Suprapubic skin (tissue), 4 donors: ENCODE measurements around the gene DMWD. TPM values are rescaled to one million over a fixed set of nuclear protein-coding genes. Genes with fewer than 3 reads are reported as not detected.

ENCODE experiments used
- DNase-seq, 2 donors: peaks; one replicate each; pipeline ENCODE4 v3.0.0-alpha.2; 2019; ENCODE audit warnings: low spot score in 2 of 2
- H3K27ac ChIP-seq: fragments of 200-600 bp; sonication (generic); one replicate; pipeline ENCODE4 v1.5.1; 2019
- H3K27me3 ChIP-seq: fragments of 200-600 bp; sonication (generic); one replicate; pipeline ENCODE4 v1.5.1; 2019
- H3K36me3 ChIP-seq: fragments of 200-600 bp; sonication (generic); one replicate; pipeline ENCODE4 v1.5.1; 2019
- H3K4me1 ChIP-seq: fragments of 200-600 bp; sonication (generic); one replicate; pipeline ENCODE4 v1.5.1; 2019
- H3K4me3 ChIP-seq: fragments of 200-600 bp; sonication (generic); one replicate; pipeline ENCODE4 v1.5.1; 2019; ENCODE audit warnings: mild to moderate bottlenecking
- H3K9me3 ChIP-seq: fragments of 200-600 bp; sonication (generic); one replicate; pipeline ENCODE4 v1.5.1; 2019
- CTCF ChIP-seq, 2 donors: fragments of 200-600 bp in 1 of 2; fragments of 450-650 bp in 1 of 2; sonication (generic) in 1 of 2; IDR thresholded peaks; one replicate each; pipeline ENCODE4 v1.5.1; 2016 to 2019; ENCODE audit warnings: antibody characterized with exemption in 2 of 2, mild to moderate bottlenecking in 1 of 2, moderate library complexity in 1 of 2
- EP300 ChIP-seq: sonication (generic); formaldehyde crosslinking; IDR thresholded peaks from one replicate; pipeline ENCODE4 v1.6.1; 2017; ENCODE audit warnings: antibody characterized with exemption
- POLR2A ChIP-seq, 2 donors: fragments of 450-650 bp; IDR thresholded peaks; one replicate each; pipeline ENCODE4 v1.6.1; 2017; ENCODE audit warnings: antibody characterized with exemption in 2 of 2, mild to moderate bottlenecking in 2 of 2, moderate library complexity in 2 of 2
- POLR2AphosphoS5 ChIP-seq, 3 donors: sonication (generic); formaldehyde crosslinking; IDR thresholded peaks; one replicate each; pipeline ENCODE4 v1.6.1; 2017; ENCODE audit warnings: antibody characterized with exemption in 3 of 3
- WGBS: methylation state at CpG from one replicate; pipeline ENCODE4 v1.1.5; 2018; 5-methylcytosine and 5-hydroxymethylcytosine counted together
- total RNA-seq, 4 donors: library from RNA; depleted of rRNA; stranded (reverse); fragments of >200 nt; gene quantifications; one replicate each; pipeline ENCODE4 v1.1.0, GENCODE V29; 2016

Gene DMWD
- total RNA-seq, 4 donors from 2014 or later = 22.7 to 40.6 (median 32.0) TPM

- Histone ChIP-seq H3K27me3 (no peaks in the 10 kb centered on the region), H3K4me1 (peaks cover 49% of the 10 kb centered on the region), H3K9me3 (no peaks in the 10 kb centered on the region), H3K4me3 (no peak overlapping the region), H3K27ac (no peak overlapping the region), H3K36me3 (peaks cover 44% of the 10 kb centered on the region)
- TF ChIP-seq EP300 (no peak), POLR2A (IDR thresholded peaks at IDR 0.05) (no peak), POLR2AphosphoS5 (IDR thresholded peaks at IDR 0.05) (no peak), CTCF (IDR thresholded peaks at IDR 0.05) (no peak)
- WGBS = 80% methylated on average over 29 of the region's 57 CpGs
- DNase-seq = no peak
These were observed 6.7 kb downstream of the DMWD start for GRCh38 chr19:45785781-45786532.

- no peak overlapping the region for H3K4me3 ChIP-seq
- TF ChIP-seq EP300 = no peak
- 68% methylated on average over 5 of the region's 5 CpGs for WGBS
- H3K4me1 ChIP-seq = peaks cover 51% of the 10 kb centered on the region
- peaks cover 44% of the 10 kb centered on the region for H3K36me3 ChIP-seq
- no peak for DNase-seq
- H3K27me3 ChIP-seq = no peaks in the 10 kb centered on the region
- peak overlapping the region; percentile 84 for H3K27ac ChIP-seq
- no peaks in the 10 kb centered on the region for H3K9me3 ChIP-seq
These were observed 7.5 kb downstream of the DMWD start for GRCh38 chr19:45785097-45785496.

- no peak for DNase-seq
- H3K36me3 ChIP-seq = peaks cover 35% of the 10 kb centered on the region
- WGBS = 89% methylated on average over 4 of the region's 4 CpGs
- TF ChIP-seq CTCF (IDR thresholded peaks at IDR 0.05) (no peak), POLR2AphosphoS5 (IDR thresholded peaks at IDR 0.05) (no peak), EP300 (no peak), POLR2A (IDR thresholded peaks at IDR 0.05) (no peak)
- no peaks in the 10 kb centered on the region for H3K9me3 ChIP-seq
- no peak overlapping the region for H3K4me3 ChIP-seq
- H3K4me1 ChIP-seq = peaks cover 61% of the 10 kb centered on the region
- no peaks in the 10 kb centered on the region for H3K27me3 ChIP-seq
- peak overlapping the region; percentile 84 for H3K27ac ChIP-seq
These were observed 8.5 kb downstream of the DMWD start for GRCh38 chr19:45784096-45784495.

GRCh38 chr19:45782820-45783785, 9.5 kb downstream of the DMWD start:
- TF ChIP-seq POLR2AphosphoS5 (IDR thresholded peaks at IDR 0.05) = peak in 1 of 3 donors; percentile 11
- TF ChIP-seq EP300 = no peak
- TF ChIP-seq CTCF (IDR thresholded peaks at IDR 0.05) = no peak
- peaks cover 26% of the 10 kb centered on the region for H3K36me3 ChIP-seq
- H3K27ac ChIP-seq = peak overlapping the region; percentile 84
- peak overlapping the region; percentile 51 for H3K4me3 ChIP-seq
- no peaks in the 10 kb centered on the region for H3K9me3 ChIP-seq
- peaks cover 67% of the 10 kb centered on the region for H3K4me1 ChIP-seq
- no peak for DNase-seq
- 40% methylated on average over 25 of the region's 26 CpGs for WGBS
- no peaks in the 10 kb centered on the region for H3K27me3 ChIP-seq

GRCh38 chr19:45782162-45782691, 10.4 kb downstream of the DMWD start, which contains the start of gene DMPK:
Gene DMPK (minus strand): TSS chr19:45782490. CDS start chr19:45782352, 138 bp downstream.
- DNase-seq = no peak
- Histone ChIP-seq H3K27ac (peak within 1 kb of the TSS; percentile 84), H3K36me3 (peaks cover 29% of the 10 kb centered on the region), H3K9me3 (no peaks in the 10 kb centered on the region), H3K4me3 (peak within 1 kb of the TSS; percentile 51), H3K4me1 (peaks cover 67% of the 10 kb centered on the region), H3K27me3 (no peaks in the 10 kb centered on the region)
- WGBS = 9% methylated on average over 6 of the region's 18 CpGs
- TF ChIP-seq POLR2AphosphoS5 (IDR thresholded peaks at IDR 0.05) (no peak), EP300 (no peak)
